HepG2 (cell line): ENCODE measurements around the gene NAV1. TPM values are rescaled to one million over a fixed set of nuclear protein-coding genes. Genes with fewer than 3 reads are reported as not detected.

Experiments
- ATAC-seq: fragments of 200-7000 bp; cut with Tn5 transposase; 3 replicates; pipeline ENCODE4 v1.9.1; 2020; ENCODE audit warnings: mild to moderate bottlenecking, moderate library complexity
- BruUV-seq: library from RNA; stranded (reverse); fragments of 400-500 nt; replicated peaks from 2 replicates; lab custom pipeline; 2021; lab: Mats Ljungman, UMichigan
- CTCF ChIA-PET: fragments of 300-600 bp; formaldehyde crosslinking; extraction: SDS; loops from one replicate; lab custom pipeline; 2021; ENCODE audit warnings: low total read pairs, inconsistent platforms, low intra/inter-chr PET ratio; lab: Yijun Ruan, JAX
- POLR2A ChIA-PET: fragments of 350-600 bp; sonication (Branson Sonifier 250); formaldehyde crosslinking; loops from one replicate; lab custom pipeline; 2020; ENCODE audit warnings: antibody characterized with exemption, inconsistent platforms; lab: Yijun Ruan, JAX
- DNase-seq: peaks from one replicate; pipeline ENCODE4 v3.0.0-alpha.2; 2015; ENCODE audit warnings: low spot score
- FAIRE-seq: peaks from 3 replicates; lab custom pipeline; 2011; peaks lifted over from hg19 to GRCh38; lab: Jason Lieb, UNC
- H2AFZ ChIP-seq: one replicate; pipeline ENCODE4 v1.6.1; 2011; ENCODE audit warnings: low read length, inconsistent platforms
- H3K27ac ChIP-seq: fragments of 300-600 bp; 3 replicates; pipeline ENCODE4 v1.8.0; 2011; ENCODE audit warnings: mixed run types, mild to moderate bottlenecking, mixed read lengths, low read length, inconsistent platforms; ENCODE audit not compliant: insufficient read depth; ENCODE audit errors: extremely low read length
- H3K27me3 ChIP-seq, 2 experiments: fragments of 200-600 bp in 1 of 2; 2 replicates in 1 of 2; 3 replicates in 1 of 2; pipeline versions ENCODE4 v1.6.0 to v1.8.0; 2011; ENCODE audit warnings: low read length in 2 of 2, mild to moderate bottlenecking in 2 of 2, moderate library complexity in 2 of 2, inconsistent platforms in 1 of 2; ENCODE audit not compliant: insufficient read depth in 2 of 2, control insufficient read depth in 1 of 2
- H3K36me3 ChIP-seq, 2 experiments: fragments of 200-600 bp in 1 of 2; replicated peaks in 1 of 2; 2 replicates in 1 of 2; 3 replicates in 1 of 2; pipeline versions ENCODE4 v1.5.1 to v1.8.0; 2011; ENCODE audit warnings: low read length in 2 of 2, inconsistent platforms in 1 of 2; ENCODE audit not compliant: insufficient read depth in 2 of 2, control insufficient read depth in 1 of 2
- H3K4me1 ChIP-seq: 2 replicates; pipeline ENCODE4 v1.5.1; 2012; ENCODE audit warnings: low read length, inconsistent platforms; ENCODE audit not compliant: insufficient read depth
- H3K4me2 ChIP-seq: 2 replicates; pipeline ENCODE4 v1.6.0; 2011; ENCODE audit warnings: low read depth, low read length, inconsistent platforms
- H3K4me3 ChIP-seq, 3 experiments: fragments of 200-600 bp in 1 of 3; sonication (generic), shearing (Covaris generic) in 1 of 3; replicated peaks in 1 of 3; 2 replicates each; pipeline ENCODE4 v1.5.1; 2011 to 2016; ENCODE audit warnings: low read length in 3 of 3, inconsistent platforms in 2 of 3, low read depth in 2 of 3, mild to moderate bottlenecking in 2 of 3, control low read depth in 1 of 3, mixed read lengths in 1 of 3; ENCODE audit not compliant: insufficient read depth in 1 of 3
- H3K79me2 ChIP-seq: one replicate; pipeline ENCODE4 v1.6.1; 2011; ENCODE audit warnings: low read length, inconsistent platforms; ENCODE audit not compliant: insufficient read depth
- H3K9ac ChIP-seq: 2 replicates; pipeline ENCODE4 v1.6.0; 2011; ENCODE audit warnings: mild to moderate bottlenecking, low read depth, low read length, inconsistent platforms; ENCODE audit not compliant: insufficient read depth
- H3K9me3 ChIP-seq: 2 replicates; pipeline ENCODE4 v1.5.1; 2012; ENCODE audit warnings: mild to moderate bottlenecking, low read length
- H4K20me1 ChIP-seq: 2 replicates; pipeline ENCODE4 v1.6.0; 2011; ENCODE audit warnings: inconsistent platforms, mild to moderate bottlenecking, low read length, moderate library complexity; ENCODE audit not compliant: insufficient read depth
- CREB1 ChIP-seq, 2 experiments: fragments of 450-650 bp in 1 of 2; IDR thresholded peaks; 2 replicates each; pipeline ENCODE4 v1.6.1; 2016 to 2017; ENCODE audit warnings: control low read depth in 1 of 2, mild to moderate bottlenecking in 1 of 2, missing compliant biosample characterization in 1 of 2, missing genetic modification characterization in 1 of 2
- ETV5 ChIP-seq: IDR thresholded peaks from 2 replicates; pipeline ENCODE4 v1.6.1; 2018; ENCODE audit warnings: missing biosample characterization, missing genetic modification reagents, inconsistent platforms, borderline replicate concordance
- HOXD1 ChIP-seq: sonication (generic); formaldehyde crosslinking; IDR thresholded peaks from 2 replicates; pipeline ENCODE4 v1.5.0; 2020; ENCODE audit warnings: missing genetic modification reagents
- NR2C2 ChIP-seq: sonication (generic); formaldehyde crosslinking; IDR thresholded peaks from 2 replicates; pipeline ENCODE4 v1.4.0; 2020; ENCODE audit warnings: missing genetic modification reagents, mild to moderate bottlenecking, moderate library complexity, borderline replicate concordance
- PRMT3 ChIP-seq: sonication (generic); formaldehyde crosslinking; IDR thresholded peaks from 2 replicates; pipeline ENCODE4 v1.8.1; 2022; ENCODE audit warnings: low read depth, mild to moderate bottlenecking, moderate library complexity, missing genetic modification reagents, borderline replicate concordance
- TBP ChIP-seq: sonication (generic); formaldehyde crosslinking; IDR thresholded peaks from 2 replicates; pipeline ENCODE4 v1.5.0; 2020; ENCODE audit warnings: missing genetic modification reagents
- ZNF224 ChIP-seq: sonication (generic); formaldehyde crosslinking; IDR thresholded peaks from 2 replicates; pipeline ENCODE4 v1.5.0; 2020; ENCODE audit warnings: mild to moderate bottlenecking, missing genetic modification reagents
- ZNF430 ChIP-seq: sonication (generic); formaldehyde crosslinking; IDR thresholded peaks from 2 replicates; pipeline ENCODE4 v1.9.0; 2021; ENCODE audit warnings: mild to moderate bottlenecking, missing genetic modification reagents
- ZNF556 ChIP-seq: sonication (generic); formaldehyde crosslinking; IDR thresholded peaks from 2 replicates; pipeline ENCODE4 v1.4.0; 2020; ENCODE audit warnings: mild to moderate bottlenecking, missing genetic modification reagents, borderline replicate concordance
- ZNF557 ChIP-seq: sonication (generic); formaldehyde crosslinking; IDR thresholded peaks from 2 replicates; pipeline ENCODE4 v1.4.0; 2020; ENCODE audit warnings: missing genetic modification reagents
- ZNF652 ChIP-seq: IDR thresholded peaks from 2 replicates; pipeline ENCODE4 v1.6.1; 2016; ENCODE audit warnings: low read depth, borderline replicate concordance
- WGBS: methylation state at CpG from one replicate; pipeline ENCODE4 v1.1.6; 2017; ENCODE audit warnings: low lambda C conversion rate; 5-methylcytosine and 5-hydroxymethylcytosine counted together
- in situ Hi-C: cut with HindIII; loops from 2 replicates; pipeline ENCODE4 v1.10.0; 2017; ENCODE audit warnings: low pct_unique_long_range_greater_than_20kb; ENCODE audit not compliant: extremely low pct_ligation_motif_present
- intact Hi-C: fragments of 100-400 bp; cut with micrococcal nuclease; formaldehyde crosslinking; loops from one replicate; pipeline ENCODE4 v1.10.0; 2022; ENCODE audit not compliant: unreplicated experiment
- polyA plus RNA-seq, 8 experiments: library from polyadenylated mRNA; depleted of rRNA in 3 of 8; stranded (reverse) in 7 of 8; unstranded in 1 of 8; fragments of >200 nt; fragmentation: Illumina TruSeq in 4 of 8; extraction: Trizol in 4 of 8; gene quantifications; 2 replicates each; pipeline versions ENCODE4 v1.2.1 to v1.2.3, GENCODE V29; 2011 to 2016; ENCODE audit warnings: low read depth in 4 of 8, missing spikeins in 1 of 8, mixed read lengths in 1 of 8; ENCODE audit not compliant: insufficient read depth in 1 of 8
- total RNA-seq, 5 experiments: library from RNA; depleted of rRNA; stranded (reverse); fragments of >200 nt; fragmentation: Illumina TruSeq; extraction: Trizol; gene quantifications; 2 replicates each; pipeline ENCODE4 v1.2.3, GENCODE V29; 2016; ENCODE audit warnings: low read depth in 1 of 5
- TF ChIP-seq, protein P1 (sequence below): IDR thresholded peaks from 2 replicates; pipeline ENCODE4 v1.6.1; 2016; ENCODE audit warnings: missing biosample characterization, missing genetic modification reagents, low read depth

NAV1 gene
- total and polyA plus RNA-seq, 2 of the 13 experiments (the other 11 are each of a cell fraction or from before 2014, with no cell fraction given): not detected

DNA sequence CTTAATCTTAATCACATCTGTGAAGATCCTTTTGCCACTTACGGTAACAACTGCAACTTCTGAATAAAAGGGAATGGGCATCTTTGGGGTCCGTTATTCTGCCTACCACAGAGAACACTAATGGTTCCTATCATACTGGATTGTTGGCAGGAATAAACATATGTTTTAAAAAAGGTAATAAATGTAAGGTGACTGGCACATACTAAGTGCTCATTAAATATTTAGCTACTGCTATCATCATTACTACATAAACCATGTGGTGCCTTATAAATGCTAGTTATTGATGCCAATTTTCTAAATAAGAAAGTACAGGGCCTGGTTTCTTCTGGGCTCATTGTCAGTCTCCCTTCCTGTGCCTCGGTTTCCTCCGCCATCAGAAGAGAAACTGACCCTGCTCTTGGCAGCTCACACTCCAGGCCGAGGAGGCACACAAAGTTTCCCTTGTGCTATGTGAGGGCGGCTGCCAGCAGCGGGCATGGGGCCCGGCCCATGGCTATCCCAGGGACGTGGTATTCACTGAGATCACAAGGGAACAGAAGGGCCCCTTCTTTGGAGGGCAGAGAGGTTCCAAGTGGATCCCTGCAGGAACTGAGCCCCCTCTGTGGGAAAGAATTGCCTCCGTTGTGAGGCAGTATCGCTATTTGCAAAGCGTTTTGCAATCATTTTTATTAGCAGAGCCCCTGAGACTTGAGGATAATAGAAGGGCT, 26.2 kb downstream of the NAV1 start:
- WGBS: 13% methylated on average over 11 of the region's 12 CpGs
- DNase-seq (no peak), ATAC-seq (no peak), FAIRE-seq (no peak)
- ChIA-PET CTCF (no interaction called here), POLR2A (no interaction called here)
- Histone ChIP-seq H3K9ac (no peak overlapping the region), H2AFZ (no peak overlapping the region), H3K79me2 (no peaks in the 10 kb centered on the region), H3K27ac (no peak overlapping the region), H3K4me1 (no peaks in the 10 kb centered on the region), H3K27me3 (peaks cover 5 to 38% of the 10 kb centered on the region in 2 experiments; a peak in 3 of 5 replicates), H3K4me3 (no peak overlapping the region), H3K36me3 (no peaks in the 10 kb centered on the region), H4K20me1 (no peaks in the 10 kb centered on the region), H3K4me2 (no peak overlapping the region), H3K9me3 (no peaks in the 10 kb centered on the region)
- no TSS peak for BruUV-seq
- TF ChIP-seq CREB1 (IDR thresholded peaks at IDR 0.05) (no peak), CREB1 (CRISPR knock-in tag; IDR thresholded peaks at IDR 0.05) (no peak), ZNF556 (CRISPR knock-in tag) (no peak), ZNF557 (no peak), HOXD1 (CRISPR knock-in tag) (no peak), ZNF430 (CRISPR knock-in tag) (no peak), TBP (CRISPR knock-in tag) (no peak), NR2C2 (CRISPR knock-in tag) (no peak), ZNF652 (CRISPR knock-in tag) (no peak), PRMT3 (no peak), ZNF224 (CRISPR knock-in tag) (no peak), ETV5 (no peak)
- TF ChIP-seq, protein P1, sequence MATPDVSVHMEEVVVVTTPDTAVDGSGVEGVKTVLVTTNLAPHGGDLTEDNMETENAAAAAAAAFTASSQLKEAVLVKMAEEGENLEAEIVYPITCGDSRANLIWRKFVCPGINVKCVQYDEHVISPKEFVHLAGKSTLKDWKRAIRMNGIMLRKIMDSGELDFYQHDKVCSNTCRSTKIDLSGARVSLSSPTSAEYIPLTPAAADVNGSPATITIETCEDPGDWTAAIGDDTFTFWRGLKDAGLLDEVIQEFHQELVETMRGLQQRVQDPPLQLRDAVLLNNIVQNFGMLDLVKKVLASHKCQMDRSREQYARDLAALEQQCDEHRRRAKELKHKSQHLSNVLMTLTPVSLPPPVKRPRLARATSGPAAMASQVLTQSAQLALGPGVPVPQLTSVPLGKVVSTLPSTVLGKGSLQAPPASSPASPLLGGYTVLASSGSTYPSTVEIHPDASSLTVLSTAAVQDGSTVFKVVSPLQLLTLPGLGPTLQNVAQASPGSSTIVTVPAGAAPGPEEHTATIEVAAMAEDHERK (CRISPR knock-in tag): no peak
- in situ Hi-C loops: loop anchor here (10.0 kb wide), 1 partner anchor 220 kb away; no protein-coding TSS in a partner anchor
- intact Hi-C loops: no loop called here
